GM21423 (cell line): ENCODE data around the gene TMCO2.
A peak's percentile ranks its signal among the peaks of the same experiment; 100 is the strongest.
"Not testable (repeated sequence)": the region's sequence is repeated elsewhere in the genome, so short reads cannot be mapped to it uniquely, and the experiment has no call there.

ENCODE experiments used
- ATAC-seq: cut with Tn5 transposase; IDR thresholded peaks from one replicate; pipeline ENCODE4 v1.9.1; 2021; ENCODE audit warnings: mild to moderate bottlenecking, moderate library complexity; ENCODE audit not compliant: unreplicated experiment

TMCO2 gene

GRCh38 chr1:40247655-40248054 lies at the start of gene TMCO2:
TMCO2 (plus strand) TSS chr1:40247937; CDS start chr1:40247994, 57 bp downstream.
- no peak for ATAC-seq

DNA sequence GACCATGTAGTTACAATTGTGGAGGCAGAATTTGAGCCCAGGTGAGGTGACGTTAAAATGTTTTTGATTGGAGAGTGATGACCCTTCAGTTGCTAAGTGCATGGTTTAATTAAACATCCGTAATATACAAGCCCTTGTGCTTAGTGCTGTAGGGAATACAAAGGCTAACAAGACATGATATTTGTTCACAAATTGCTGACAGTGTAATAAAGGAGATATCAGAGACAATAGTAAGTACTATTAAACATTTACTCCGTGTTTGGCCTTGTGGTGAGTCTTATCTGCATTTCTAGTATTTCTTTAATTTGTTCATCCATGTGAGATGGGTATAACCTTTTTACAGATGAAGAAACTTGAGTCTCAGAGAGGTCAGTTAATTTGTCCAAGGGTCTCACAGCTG lies 48.6 kb upstream of the TMCO2 start:
- ATAC-seq = no peak

- no peak for ATAC-seq
Observed at GRCh38 chr1:40204856-40205255, 42.9 kb upstream of the TMCO2 start.

DNA sequence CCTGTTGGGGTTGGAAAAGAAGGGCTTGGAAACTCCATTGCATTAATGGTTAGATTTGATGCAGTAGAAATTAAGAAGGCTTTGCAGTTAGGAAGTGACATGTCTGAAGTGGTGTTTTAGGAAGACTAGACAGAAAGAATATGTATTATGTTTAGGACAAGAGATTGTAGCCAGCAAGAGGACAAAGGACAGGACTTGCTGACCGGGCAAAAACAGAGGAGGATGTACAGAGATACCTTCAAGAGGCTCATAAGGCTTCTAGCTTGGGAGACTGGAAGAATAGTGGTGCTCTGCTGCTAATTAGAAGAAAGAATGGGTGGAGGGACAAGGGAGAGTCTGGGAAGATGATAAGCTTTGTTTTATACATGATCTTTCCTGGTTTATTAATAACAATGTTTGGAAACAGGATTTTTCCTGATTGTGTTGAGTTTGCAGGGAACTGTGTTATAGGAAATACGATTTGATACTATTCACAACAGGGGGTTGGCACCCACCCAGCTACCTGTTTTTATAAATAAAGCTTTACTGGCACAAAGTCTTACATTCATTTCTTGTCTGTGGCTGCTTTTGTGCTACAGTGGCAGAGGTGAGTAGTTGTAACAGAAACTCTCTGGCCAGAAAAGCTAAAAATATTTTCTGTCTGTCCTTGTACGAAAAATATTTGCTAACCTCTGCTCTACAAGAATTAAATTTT lies 37.1 kb upstream of the TMCO2 start:
- no peak for ATAC-seq

GRCh38 chr1:40218333-40218732 lies 29.4 kb upstream of the TMCO2 start:
- no peak for ATAC-seq

DNA sequence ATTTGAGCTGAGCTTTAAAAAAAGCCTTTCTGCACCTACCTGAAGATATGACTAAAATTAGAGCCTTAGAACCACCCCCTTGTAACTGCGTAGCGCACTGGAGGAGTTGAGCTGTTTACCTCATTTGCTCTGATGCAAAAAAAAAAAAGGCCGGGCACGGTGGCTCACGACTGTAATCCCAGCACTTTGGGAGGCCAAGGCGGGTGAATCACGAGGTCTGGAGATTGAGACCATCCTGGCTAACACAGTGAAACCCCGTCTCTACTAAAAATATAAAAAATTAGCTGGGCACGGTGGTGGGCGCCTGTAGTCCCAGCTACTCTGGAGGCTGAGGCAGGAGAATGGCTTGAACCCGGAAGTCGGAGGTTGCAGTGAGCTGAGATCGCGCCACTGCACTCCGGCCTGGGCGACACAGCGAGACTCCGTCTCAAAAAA lies 26.2 kb upstream of the TMCO2 start:
- not testable (repeated sequence) for ATAC-seq

- no peak for ATAC-seq
Observed at GRCh38 chr1:40221977-40222772, 25.6 kb upstream of the TMCO2 start.

GRCh38 chr1:40224040-40224439 lies 23.7 kb upstream of the TMCO2 start:
- no peak for ATAC-seq

- ATAC-seq = no peak
Observed at GRCh38 chr1:40226192-40226591, 21.5 kb upstream of the TMCO2 start.

DNA sequence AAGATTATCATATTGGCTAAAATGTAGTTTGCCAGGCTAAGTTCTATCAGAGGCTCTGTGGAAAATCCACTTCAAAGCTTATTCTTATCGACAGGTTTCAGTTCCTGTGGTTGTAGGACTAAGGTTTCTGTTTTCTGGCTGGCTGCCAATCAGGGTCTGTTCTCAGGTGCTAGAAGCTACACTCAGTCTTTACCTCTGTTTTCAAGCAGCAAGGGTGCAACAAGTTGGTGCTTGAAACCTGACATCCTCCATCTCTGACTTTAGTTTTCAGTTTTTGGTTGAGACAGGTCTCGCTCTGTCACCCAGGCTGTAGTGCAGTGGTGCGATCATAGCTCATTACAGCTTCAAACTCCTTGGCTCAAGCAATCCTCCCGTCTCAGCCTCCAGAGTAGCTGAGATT lies 15.3 kb upstream of the TMCO2 start:
- ATAC-seq = peak; percentile 84

DNA sequence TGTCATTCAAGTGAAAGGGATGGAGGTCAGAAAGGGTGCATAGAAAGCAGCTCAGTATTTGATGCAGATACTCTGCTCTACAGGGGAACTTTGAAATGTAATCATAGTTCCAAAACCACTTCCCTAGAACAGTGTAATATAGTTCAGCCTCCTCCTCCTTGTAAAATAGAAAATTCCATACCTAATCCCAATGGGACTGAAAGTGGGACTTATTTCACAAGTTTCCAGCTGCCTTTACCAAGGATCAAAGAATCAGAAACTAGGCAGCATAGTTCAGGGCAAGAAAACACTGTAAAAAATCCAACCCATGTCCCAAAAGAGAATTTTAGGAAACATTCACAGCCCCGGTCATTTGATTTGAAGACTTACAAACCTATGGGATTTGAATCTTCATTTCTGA lies 8.1 kb upstream of the TMCO2 start:
- no peak for ATAC-seq

DNA sequence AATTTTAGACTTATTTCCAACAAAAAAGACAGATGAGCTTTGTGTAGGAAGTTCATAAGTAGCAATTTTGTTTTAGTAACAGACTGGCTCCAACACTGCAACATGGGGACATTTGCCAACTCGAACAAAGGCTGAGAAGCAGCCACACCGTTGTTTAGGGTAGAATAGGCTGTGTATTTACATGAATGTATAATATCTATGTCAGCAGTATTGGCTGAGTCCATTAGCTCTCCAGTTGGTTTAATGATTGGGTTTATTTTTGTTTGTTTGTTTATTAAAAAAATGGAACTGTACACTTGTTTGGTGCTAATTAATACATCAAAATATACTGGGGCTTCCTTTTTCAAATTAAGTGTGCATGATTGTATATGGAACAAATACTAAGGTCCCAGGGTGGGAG lies 7.3 kb upstream of the TMCO2 start:
- ATAC-seq = no peak

DNA sequence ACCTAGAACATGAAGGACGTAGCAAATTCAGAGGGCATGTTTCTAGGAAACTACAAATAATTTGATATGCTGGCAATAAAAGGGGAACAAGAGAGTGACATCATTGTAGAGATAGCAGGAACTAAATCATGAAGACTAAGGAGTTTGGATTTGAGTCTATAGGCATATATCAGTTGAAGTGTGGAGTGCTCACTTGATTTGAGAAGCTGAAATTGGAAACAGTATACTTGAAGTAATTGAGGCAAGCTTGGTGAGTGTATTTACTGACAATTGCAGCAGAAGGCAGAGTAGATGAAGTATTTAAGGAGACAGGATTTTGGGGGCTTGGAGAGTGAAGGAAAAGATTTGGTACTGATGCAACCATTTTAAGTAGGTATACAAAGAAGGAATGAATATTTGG lies 6.4 kb upstream of the TMCO2 start:
- no peak for ATAC-seq

DNA sequence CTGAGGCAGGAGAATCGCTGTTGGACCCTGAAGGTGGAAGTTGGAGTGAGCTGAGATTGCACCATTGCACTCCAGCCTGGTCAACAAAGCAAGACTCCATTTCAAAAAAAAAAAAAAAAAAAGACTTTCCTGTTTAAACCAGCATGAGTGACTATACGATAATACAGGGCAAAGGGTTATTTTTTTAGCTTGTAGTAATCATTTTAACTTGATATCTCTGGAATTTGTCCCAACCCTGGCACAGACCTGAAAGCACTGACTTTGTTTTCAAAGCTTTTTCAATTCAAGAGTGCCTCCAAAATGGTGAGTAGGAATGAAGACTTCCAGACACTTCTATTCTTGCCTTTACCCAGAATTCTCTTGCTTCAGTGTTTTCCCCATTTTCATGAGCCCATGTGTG lies 4.4 kb upstream of the TMCO2 start:
- ATAC-seq = no peak

GRCh38 chr1:40244138-40244744 lies 3.5 kb upstream of the TMCO2 start:
- ATAC-seq = no peak

- ATAC-seq = no peak
Observed at GRCh38 chr1:40245686-40246085, 2.1 kb upstream of the TMCO2 start.

GRCh38 chr1:40248412-40248811 lies 675 bp downstream of the TMCO2 start:
- ATAC-seq = no peak

DNA sequence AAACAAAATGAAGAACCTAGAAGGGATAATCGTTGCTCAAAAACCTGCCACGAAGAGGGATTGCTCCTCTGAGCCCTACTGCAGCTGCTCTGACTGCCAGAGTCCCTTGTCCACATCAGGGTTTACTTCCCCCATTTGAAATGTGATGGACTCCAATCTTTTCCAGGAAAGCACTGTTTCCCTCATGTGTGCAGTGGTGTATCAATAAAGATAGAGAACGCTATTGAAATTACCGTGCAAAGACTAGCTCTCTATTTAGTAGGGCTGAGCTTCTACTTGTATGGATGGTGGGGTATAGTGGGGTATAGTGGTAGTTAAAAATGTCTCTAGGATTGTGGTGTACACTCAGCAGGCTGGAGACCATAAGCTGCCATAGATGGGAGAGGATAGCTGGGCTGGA lies 3.7 kb downstream of the TMCO2 start:
- no peak for ATAC-seq

GRCh38 chr1:40252601-40253000 lies 4.9 kb downstream of the TMCO2 start:
- no peak for ATAC-seq

DNA sequence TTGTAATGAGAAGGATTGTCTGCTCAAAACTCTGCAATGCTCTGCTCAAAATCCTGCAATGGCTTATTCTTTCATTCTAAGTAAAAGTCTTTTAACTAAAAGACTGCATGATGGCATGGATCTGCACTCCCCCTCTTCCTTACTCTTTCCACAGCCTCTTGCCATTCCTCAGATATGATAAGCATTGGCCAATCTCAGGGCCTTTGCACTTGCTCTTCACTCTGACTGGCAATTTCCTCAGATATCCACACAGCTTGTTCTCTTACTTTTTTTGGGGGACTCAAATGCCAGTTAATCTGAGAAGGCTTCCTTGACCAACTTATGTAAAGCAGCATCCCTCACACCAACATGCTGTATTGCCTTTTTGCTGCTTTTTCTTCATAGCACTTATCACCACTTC lies 7.5 kb downstream of the TMCO2 start:
- no peak for ATAC-seq

- no peak for ATAC-seq
Observed at GRCh38 chr1:40256401-40257084, 8.8 kb downstream of the TMCO2 start.
